Activated CD8-positive, alpha-beta memory T cell treated with anti-CD3 and anti-CD28 coated beads for 24 hours (primary cell): ENCODE results near the gene HNRNPM.
A peak's percentile ranks its signal among the peaks of the same experiment; 100 is the strongest.

ENCODE experiments used
- DNase-seq: peaks from one replicate; pipeline ENCODE4 v3.0.0-alpha.2; 2020

Gene HNRNPM

GRCh38 chr19:8461376-8461775, 16.6 kb downstream of the HNRNPM start:
- no peak for DNase-seq

DNA sequence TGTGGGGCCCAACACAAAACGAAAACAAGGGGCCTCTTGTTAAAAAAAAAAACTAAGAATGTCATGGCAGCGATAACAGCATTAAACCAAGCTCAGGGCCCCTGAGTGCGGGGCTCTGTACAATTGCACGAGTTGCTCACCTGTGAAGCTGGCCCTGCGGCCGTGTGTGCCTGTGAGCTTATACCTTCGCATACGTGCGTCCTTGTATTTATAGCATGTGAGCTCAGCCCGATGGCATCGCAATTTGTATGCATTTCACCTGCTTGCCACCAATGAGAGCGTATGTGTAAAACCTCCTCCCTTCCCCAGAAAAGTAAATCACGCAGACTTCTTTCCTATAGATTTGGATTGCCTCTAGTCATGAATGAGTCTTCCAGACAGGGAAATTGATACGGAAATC, 17.1 kb downstream of the HNRNPM start:
- DNase-seq = no peak

- no peak for DNase-seq
These were observed 17.8 kb downstream of the HNRNPM start for GRCh38 chr19:8462571-8462970.

DNA sequence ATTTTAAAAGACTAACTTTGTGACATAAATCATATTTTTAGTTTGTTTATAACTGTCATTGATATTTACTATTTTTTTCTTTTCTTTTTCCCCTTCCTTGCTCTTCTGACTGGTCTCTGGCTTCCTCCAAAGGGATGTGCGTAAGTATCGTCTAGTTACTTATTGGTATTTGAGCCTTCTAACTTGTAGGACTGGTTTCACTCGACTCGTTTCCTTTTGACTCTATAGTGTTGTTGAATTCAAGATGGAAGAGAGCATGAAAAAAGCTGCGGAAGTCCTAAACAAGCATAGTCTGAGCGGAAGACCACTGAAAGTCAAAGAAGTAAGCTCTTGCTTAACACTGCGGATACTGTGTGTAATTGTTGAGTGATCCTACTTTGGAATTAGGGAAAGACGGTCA, 18.6 kb downstream of the HNRNPM start:
- DNase-seq = no peak

DNA sequence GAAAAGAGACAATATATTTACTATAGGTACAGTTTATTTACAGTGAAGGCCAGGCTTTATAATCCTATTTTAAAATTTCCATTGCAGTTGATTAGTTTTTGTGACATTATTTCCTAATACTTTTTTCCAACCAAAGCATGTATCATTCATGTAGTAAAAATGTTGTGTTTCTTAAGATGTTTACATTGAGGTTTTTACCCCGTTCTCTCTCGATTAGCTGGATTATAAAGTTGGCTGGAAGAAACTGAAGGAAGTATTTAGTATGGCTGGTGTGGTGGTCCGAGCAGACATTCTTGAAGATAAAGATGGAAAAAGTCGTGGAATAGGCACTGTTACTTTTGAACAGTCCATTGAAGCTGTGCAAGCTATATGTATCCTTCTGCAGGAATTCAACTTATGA, 21.2 kb downstream of the HNRNPM start:
- no peak for DNase-seq

GRCh38 chr19:8468124-8468523, 23.3 kb downstream of the HNRNPM start:
- no peak for DNase-seq

- no peak for DNase-seq
These were observed 24.1 kb downstream of the HNRNPM start for GRCh38 chr19:8468761-8469373.

DNA sequence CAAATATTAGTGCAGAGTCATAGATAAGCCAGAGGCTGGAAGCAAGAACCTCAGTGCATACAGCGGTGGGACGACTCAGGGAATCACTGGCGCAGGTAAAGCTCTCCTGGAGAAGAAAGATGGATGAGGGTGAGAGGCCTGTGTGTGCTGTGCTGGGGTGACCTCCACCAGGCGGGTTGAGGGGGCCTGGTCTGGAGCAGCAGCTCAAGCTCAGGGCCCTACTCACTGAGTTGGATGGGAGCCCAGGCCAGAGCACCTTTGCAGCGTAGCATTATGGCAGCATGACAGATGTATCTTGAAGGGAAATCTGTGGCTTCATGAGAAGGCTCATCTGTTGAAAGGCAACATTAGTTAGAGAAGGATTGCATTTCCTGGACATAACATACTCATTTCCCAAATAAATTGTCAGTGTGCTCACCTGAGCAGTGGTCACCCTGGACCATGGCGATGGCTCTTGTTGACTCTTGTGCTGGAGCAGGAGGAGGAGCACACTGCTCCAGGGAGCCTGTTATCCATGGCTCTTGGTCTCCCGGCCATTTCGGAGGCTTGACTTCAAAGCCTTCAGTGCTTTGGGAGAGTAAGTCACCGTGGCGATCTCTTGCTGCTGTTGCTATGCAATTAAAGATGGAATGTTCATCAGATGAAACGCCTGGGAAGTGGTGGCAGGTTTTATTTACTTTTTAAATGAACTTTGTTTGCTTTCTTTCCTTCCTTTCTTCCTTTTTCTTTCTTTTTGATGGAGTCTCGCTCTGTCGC, 25.0 kb downstream of the HNRNPM start:
- no peak for DNase-seq

- no peak for DNase-seq
These were observed 29.1 kb downstream of the HNRNPM start for GRCh38 chr19:8473648-8474476.

GRCh38 chr19:8475005-8475404, 30.2 kb downstream of the HNRNPM start:
- DNase-seq = no peak

GRCh38 chr19:8476524-8476923, 31.7 kb downstream of the HNRNPM start:
- DNase-seq = no peak

DNA sequence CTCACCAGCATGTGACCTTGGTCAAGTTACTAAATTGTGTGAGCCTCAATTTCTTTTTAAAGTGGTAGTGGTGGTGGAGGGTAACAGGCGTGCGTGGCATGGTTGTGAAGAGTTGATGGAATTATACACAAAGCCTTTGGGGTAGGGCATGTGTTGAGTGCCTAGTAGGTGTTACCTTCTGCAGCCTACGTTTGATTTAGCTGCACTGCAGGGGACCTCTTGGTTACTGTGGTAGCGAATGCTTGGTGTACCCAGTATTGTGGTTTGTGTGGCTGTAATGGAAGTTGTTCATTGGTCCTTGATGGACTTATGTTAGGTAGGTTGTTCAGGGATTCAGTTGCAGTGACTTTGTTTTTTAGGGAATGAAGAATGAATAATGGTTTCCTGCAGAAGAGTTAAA, 33.1 kb downstream of the HNRNPM start:
- DNase-seq = no peak

GRCh38 chr19:8478598-8478997, 33.8 kb downstream of the HNRNPM start:
- no peak for DNase-seq

- no peak for DNase-seq
These were observed 36.4 kb downstream of the HNRNPM start for GRCh38 chr19:8481201-8481600.

GRCh38 chr19:8481616-8482015, 36.8 kb downstream of the HNRNPM start:
- no peak for DNase-seq

GRCh38 chr19:8482696-8483095, 37.9 kb downstream of the HNRNPM start:
- DNase-seq = no peak

- DNase-seq = no peak
These were observed 38.4 kb downstream of the HNRNPM start for GRCh38 chr19:8483165-8483564.

GRCh38 chr19:8484331-8484894, 39.6 kb downstream of the HNRNPM start:
- DNase-seq = no peak

- no peak for DNase-seq
These were observed 41.0 kb downstream of the HNRNPM start for GRCh38 chr19:8485561-8486371.

- DNase-seq = no peak
These were observed 41.9 kb downstream of the HNRNPM start for GRCh38 chr19:8486661-8487136.

DNA sequence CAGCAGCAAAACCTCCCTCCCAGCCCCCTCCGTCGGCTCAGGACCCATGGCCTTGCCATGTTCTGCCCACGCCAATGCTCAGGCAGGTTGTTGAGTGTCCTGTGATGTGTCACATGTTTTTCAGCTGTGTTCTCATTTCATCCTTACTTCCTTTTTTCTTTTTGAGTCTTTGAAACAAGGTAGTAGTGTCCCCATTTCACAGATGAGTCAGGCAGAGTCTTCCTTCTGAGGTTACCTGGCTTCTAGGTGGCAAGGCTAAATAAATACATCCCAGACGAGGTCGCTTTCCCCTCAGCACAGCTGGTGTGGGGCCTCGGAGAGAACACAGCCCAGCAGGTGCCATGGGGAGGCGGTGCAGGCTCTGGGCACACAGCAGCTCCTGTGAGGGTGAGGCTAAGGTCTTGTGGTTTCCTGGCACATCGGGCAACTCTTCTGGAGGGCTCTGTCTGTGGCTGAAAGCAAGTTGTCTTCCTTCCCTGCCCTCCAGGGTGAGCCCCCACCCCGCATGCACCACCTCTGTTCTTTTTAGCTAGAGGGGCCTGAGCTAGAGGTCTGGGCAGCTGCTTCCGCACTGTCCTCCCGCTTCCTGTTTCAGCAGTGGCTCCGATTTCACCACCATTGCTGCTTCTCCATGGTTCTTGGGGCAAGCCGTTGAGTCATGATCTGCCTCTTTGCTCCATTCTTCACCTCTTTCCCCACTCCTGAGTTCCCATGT, 42.5 kb downstream of the HNRNPM start:
- DNase-seq = peak; percentile 78

GRCh38 chr19:8488365-8488764, 43.6 kb downstream of the HNRNPM start:
- DNase-seq = no peak
